Suprapubic skin (tissue), 4 donors: ENCODE results near the gene PCYOX1L.

Experiments used
- EP300 ChIP-seq: sonication (generic); formaldehyde crosslinking; IDR thresholded peaks from one replicate; pipeline ENCODE4 v1.6.1; 2017; ENCODE audit warnings: antibody characterized with exemption
- POLR2A ChIP-seq, 2 donors: fragments of 450-650 bp; IDR thresholded peaks; one replicate each; pipeline ENCODE4 v1.6.1; 2017; ENCODE audit warnings: antibody characterized with exemption in 2 of 2, mild to moderate bottlenecking in 2 of 2, moderate library complexity in 2 of 2
- POLR2AphosphoS5 ChIP-seq, 3 donors: sonication (generic); formaldehyde crosslinking; IDR thresholded peaks; one replicate each; pipeline ENCODE4 v1.6.1; 2017; ENCODE audit warnings: antibody characterized with exemption in 3 of 3
- TF ChIP-seq, protein P1 (sequence below), 2 donors: fragments of 200-600 bp in 1 of 2; fragments of 450-650 bp in 1 of 2; sonication (generic) in 1 of 2; IDR thresholded peaks; one replicate each; pipeline ENCODE4 v1.5.1; 2016 to 2019; ENCODE audit warnings: antibody characterized with exemption in 2 of 2, mild to moderate bottlenecking in 1 of 2, moderate library complexity in 1 of 2

DNA sequence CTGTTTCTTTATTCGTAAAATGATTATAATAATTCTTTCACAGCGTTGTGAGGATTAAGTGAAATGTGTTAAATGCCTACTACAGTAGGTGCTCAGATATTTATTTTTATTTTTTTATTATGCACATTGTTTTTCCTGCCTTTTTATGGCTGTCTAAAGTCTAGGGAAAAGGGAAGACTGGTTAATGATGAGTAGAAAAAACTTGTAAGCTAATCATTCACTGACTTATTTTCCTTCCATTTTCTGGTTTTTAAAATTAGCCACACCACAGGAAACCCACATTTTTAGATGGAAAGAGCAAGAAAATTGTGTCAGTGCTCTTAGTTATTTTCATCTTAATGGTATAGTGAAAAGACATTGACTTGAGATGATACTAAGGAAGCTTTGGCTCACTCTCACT, 3.9 kb upstream of the PCYOX1L start:
- TF ChIP-seq, protein P1, sequence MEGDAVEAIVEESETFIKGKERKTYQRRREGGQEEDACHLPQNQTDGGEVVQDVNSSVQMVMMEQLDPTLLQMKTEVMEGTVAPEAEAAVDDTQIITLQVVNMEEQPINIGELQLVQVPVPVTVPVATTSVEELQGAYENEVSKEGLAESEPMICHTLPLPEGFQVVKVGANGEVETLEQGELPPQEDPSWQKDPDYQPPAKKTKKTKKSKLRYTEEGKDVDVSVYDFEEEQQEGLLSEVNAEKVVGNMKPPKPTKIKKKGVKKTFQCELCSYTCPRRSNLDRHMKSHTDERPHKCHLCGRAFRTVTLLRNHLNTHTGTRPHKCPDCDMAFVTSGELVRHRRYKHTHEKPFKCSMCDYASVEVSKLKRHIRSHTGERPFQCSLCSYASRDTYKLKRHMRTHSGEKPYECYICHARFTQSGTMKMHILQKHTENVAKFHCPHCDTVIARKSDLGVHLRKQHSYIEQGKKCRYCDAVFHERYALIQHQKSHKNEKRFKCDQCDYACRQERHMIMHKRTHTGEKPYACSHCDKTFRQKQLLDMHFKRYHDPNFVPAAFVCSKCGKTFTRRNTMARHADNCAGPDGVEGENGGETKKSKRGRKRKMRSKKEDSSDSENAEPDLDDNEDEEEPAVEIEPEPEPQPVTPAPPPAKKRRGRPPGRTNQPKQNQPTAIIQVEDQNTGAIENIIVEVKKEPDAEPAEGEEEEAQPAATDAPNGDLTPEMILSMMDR (IDR thresholded peaks at IDR 0.05), result no peak
- TF ChIP-seq POLR2AphosphoS5 (IDR thresholded peaks at IDR 0.05) (no peak), POLR2A (IDR thresholded peaks at IDR 0.05) (no peak), EP300 (no peak)
